Kidney epithelial cell (primary cell): Measurements from ENCODE around the gene CHODL. TPM values are rescaled to one million over a fixed set of nuclear protein-coding genes. Genes with fewer than 3 reads are reported as not detected.

Experiments
- DNase-seq: peaks from one replicate; pipeline ENCODE4 v3.0.0-alpha.2; 2010; ENCODE audit warnings: low read depth
- H3K27me3 ChIP-seq: 2 replicates; pipeline ENCODE4 v1.6.0; 2011; ENCODE audit warnings: low read length; ENCODE audit not compliant: control insufficient read depth, insufficient read depth
- H3K36me3 ChIP-seq: 2 replicates; pipeline ENCODE4 v1.5.1; 2011; ENCODE audit warnings: low read length; ENCODE audit not compliant: control insufficient read depth, insufficient read depth
- H3K4me3 ChIP-seq: 2 replicates; pipeline ENCODE4 v1.5.1; 2011; ENCODE audit warnings: low read depth, mild to moderate bottlenecking, control low read depth, low read length
- total RNA-seq: library from RNA; depleted of rRNA; stranded (reverse); fragments of >200 nt; gene quantifications from 2 replicates; pipeline ENCODE4 v1.2.3, GENCODE V29; 2015
- TF ChIP-seq, protein P1 (sequence below): IDR thresholded peaks from 2 replicates; pipeline ENCODE4 v1.5.1; 2011; ENCODE audit warnings: mild to moderate bottlenecking, moderate library complexity, low read length, control low read depth, inconsistent platforms; ENCODE audit not compliant: insufficient read depth, poor library complexity, severe bottlenecking

CHODL gene
- total RNA-seq, 1 donor from 2014 or later = 1.3 TPM

DNA sequence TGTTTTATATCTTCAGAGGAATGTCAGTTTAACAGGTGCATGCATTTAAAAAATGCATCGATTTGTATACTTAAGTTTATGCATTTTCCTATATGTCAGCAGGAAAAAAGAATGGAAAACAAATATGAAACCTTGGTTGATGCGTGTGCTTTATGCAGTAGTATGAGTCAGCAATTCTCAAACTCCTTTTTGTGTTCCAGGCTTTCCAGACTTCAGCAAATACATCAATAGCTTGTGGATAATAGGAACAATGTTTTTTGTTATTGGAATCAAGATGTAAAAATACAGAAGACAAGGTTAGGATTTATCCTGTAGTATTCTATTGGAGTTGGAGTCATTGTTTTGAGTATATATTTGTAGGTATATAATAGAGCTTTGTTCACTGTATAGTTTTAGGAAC is 45.2 kb downstream of the CHODL start:
- H3K4me3 ChIP-seq = no peak overlapping the region
- TF ChIP-seq, protein P1, sequence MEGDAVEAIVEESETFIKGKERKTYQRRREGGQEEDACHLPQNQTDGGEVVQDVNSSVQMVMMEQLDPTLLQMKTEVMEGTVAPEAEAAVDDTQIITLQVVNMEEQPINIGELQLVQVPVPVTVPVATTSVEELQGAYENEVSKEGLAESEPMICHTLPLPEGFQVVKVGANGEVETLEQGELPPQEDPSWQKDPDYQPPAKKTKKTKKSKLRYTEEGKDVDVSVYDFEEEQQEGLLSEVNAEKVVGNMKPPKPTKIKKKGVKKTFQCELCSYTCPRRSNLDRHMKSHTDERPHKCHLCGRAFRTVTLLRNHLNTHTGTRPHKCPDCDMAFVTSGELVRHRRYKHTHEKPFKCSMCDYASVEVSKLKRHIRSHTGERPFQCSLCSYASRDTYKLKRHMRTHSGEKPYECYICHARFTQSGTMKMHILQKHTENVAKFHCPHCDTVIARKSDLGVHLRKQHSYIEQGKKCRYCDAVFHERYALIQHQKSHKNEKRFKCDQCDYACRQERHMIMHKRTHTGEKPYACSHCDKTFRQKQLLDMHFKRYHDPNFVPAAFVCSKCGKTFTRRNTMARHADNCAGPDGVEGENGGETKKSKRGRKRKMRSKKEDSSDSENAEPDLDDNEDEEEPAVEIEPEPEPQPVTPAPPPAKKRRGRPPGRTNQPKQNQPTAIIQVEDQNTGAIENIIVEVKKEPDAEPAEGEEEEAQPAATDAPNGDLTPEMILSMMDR = no peak
- no peaks in the 10 kb centered on the region for H3K36me3 ChIP-seq
- no peak for DNase-seq
- H3K27me3 ChIP-seq = no peaks in the 10 kb centered on the region

DNA sequence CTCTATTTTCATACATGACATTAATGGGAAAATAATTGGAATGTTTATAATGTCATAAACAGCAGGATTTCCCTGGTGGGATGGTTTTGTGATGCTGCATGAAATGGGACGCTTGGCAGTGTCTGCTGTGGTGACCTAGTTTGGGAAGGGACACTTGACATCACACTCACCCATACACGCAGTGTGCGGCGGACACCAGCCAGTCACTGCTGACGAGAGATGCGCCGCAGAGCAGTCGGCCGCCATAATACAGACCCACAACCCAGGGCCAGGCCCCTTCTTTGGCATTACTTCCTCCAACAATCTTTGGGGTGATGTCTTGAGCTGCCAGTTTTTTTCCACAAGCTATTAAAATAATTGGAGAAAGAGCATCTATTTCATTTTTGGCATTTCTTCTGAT is 49.5 kb downstream of the CHODL start:
- Histone ChIP-seq H3K4me3 (no peak overlapping the region), H3K36me3 (no peaks in the 10 kb centered on the region), H3K27me3 (no peaks in the 10 kb centered on the region)
- DNase-seq = no peak
- TF ChIP-seq, protein P1 = no peak

- no peak overlapping the region for H3K4me3 ChIP-seq
- no peaks in the 10 kb centered on the region for H3K27me3 ChIP-seq
- TF ChIP-seq, protein P1 = no peak
- no peak for DNase-seq
- no peaks in the 10 kb centered on the region for H3K36me3 ChIP-seq
Measured at GRCh38 chr21:18298228-18298627, 53.6 kb downstream of the CHODL start.

Other genes with a start within 250 kb of the CHODL start
- gene TMPRSS15, start 159.0 kb downstream of the CHODL start, total RNA-seq = not detected in 2 replicates